LHCN-M2 (cell line): ENCODE data around the gene NUP210. TPM values are rescaled to one million over a fixed set of nuclear protein-coding genes. Genes with fewer than 3 reads are reported as not detected.
"Not testable (repeated sequence)": the region's sequence is repeated elsewhere in the genome, so short reads cannot be mapped to it uniquely, and the experiment has no call there.

Experiments used
- DNase-seq: peaks from one replicate; pipeline ENCODE4 v3.0.0-alpha.2; 2012; ENCODE audit warnings: low read depth
- polyA plus RNA-seq: library from polyadenylated mRNA; unstranded; fragments of >200 nt; gene quantifications from one replicate; pipeline ENCODE4 v1.2.1, GENCODE V29; 2012; ENCODE audit warnings: missing spikeins
- total RNA-seq: library from RNA; depleted of rRNA; stranded (reverse); fragments of >200 nt; gene quantifications from 2 replicates; pipeline ENCODE4 v1.2.3, GENCODE V29; 2014; rRNA removed

Gene NUP210
- not detected in 2 replicates for total RNA-seq
- not detected for polyA plus RNA-seq

DNA sequence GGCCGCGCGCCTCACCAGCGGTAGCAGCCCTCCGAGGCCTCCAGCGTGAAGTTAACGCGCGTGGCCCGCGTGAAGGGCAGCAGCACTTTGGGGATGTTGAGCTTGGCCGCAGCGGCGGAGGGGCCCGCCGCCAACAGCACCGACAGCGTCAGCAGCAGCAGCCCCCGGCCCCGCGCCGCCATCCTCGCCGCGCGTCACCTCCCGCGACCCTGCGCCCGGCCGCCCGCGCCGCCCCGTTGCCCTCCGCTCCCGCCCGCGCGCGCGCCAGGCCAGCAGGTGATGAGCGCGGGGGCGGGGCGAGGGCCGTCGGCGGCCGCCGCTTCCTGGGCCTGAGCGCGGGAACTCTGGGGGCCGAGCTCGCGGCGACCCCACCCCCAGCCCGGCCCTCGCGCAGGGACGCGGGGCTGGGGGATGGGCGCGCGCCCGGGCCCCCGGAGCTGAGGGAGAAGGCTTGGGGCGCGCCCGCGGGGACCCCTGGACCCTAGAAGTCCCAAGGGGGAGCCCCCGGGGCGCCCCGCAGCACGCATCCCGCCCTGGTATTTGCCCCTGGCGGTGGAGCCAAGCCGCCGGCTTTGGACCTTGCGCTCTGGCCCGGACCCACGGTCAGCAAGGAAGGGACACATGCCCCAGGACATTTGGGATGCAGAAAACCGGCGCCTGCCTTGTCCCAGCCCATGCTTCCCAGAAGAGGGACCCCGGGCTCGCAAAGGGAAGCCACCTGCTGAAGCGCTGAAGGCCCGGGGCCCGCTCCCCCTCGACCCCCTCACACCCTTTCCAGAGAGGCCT lies at the start of gene NUP210:
Gene NUP210, minus strand, starts transcription at position 278 of the 786 bp plus-strand sequence. Its CDS starts 96 bp downstream, at position 182.
- no peak for DNase-seq

DNA sequence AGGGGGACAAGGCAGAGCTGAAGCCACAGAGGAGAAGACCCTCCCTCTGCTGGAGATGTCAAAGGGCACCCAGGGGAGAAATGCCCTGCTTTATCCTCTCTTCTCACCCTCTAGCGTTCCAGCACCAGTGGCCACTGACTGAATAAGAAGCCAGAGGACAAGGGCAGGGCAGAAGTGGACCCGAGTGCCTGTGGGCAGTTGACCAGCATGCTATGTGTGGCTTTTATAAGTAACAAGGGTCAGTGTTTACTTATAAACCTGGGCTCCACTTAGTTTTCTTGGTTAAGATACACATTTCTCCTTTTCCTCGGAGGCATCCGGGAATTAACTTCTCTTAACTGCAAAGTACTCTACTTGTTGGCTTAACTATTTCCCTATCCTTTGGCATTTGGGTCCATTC lies 46.7 kb upstream of the NUP210 start:
- no peak for DNase-seq

DNA sequence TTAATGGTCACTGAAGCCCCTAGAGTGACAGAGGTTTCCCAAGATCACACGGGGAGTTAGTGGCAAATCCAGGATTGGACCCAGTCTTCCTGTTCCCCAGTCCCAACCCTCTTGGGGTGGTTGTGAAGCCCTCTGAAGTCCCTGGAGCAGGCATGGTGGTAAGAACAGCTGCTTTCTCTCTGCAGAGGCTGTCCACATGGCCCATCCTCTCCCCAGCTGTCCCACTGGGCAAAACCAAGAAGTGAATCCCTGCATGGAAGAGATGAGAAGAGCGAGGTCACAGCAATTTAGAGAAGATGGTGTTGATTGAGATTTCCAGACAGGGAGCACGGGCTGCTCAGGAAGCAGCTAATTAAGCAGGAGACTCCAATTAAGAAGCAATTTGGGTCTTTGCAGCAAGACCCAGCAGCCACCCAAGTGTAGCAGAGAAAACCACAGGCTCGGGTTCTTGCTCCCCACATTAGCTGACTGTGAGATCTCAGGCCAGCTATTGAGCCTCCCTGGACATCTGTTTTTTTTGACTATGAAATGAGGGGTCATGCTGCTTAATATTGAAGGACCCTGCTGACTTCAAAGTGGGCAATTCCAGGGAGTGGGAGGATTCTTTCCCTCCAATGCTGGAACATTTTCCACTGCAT lies 45.2 kb upstream of the NUP210 start:
- DNase-seq = peak; percentile 15

DNA sequence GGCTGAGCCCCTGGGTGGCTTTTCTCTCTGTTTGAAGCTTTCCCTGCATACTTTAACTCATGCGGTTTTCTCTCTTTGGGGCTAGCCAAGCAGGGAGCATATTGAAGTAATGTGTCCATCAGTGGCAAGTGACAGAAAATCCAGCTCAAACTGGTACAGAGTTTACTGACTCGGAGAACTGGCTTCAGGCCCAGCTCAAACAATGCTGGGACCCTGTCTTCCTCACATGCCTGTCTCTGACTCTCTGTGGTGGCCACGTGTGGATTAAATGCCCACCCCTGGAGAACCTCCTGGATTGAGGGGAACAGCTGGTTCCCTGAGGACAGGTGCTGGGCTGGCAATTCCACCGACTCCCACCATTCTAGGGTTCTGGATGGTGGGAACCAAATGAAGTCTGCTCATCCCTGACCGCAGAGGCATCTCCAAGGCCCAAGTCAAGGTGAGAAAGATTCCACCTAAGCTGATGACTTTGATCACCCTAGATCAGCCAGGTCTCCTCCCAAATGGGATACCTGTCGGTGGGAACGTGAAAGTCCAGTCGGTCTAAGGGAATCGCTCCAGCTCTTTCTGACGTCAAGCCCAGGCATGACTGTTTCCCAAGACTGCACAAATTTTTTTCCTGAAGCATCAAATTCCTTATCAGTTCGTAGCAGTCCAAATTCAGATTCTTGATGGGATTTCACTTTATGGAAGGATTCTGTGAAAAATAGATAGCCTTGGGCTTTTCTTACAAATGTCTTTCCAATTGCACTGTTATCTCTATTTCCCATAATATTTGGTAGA lies 43.7 kb upstream of the NUP210 start:
- DNase-seq = no peak

DNA sequence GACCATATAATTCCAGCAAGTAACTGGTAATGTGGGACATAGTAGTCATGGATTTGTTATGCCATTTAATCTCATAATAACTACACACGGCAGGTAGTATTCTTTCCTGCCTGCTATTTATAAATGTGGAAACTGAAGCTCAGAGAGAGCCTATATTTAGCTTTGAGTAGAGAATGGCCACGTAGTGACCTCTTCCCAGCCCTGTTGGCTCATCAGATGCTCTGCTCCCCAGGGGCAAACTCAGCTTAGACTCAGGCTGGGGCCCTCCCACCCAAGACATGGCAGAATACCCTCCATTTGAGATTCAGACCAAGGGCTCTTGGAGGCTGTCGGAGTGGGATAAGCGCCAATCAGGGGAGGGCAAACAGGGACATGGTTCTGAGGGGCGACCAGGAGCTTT lies 42.7 kb upstream of the NUP210 start:
- DNase-seq = no peak

DNA sequence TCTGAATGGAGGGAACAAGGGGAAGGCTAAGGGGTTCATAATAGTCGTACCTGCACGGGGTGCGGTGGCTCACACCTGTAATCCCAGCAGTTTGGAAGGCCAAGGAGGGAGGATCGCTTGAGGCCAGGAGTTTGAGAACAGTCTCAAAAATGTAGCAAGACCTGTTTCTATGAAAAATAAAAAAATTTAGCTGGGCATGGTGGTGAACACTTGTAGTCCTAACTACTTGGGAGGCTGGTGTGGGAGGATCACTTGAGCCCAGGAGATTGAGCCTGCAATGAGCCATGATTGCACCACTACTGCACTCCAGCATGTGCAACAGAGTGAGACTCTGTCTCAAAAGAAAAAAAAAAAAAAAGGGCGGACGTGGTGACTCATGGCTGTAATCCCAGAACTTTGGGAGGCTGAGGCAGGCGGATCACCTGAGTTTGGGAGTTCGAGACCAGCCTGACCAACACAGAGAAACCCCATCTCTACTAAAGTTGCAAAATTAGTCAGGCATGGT lies 42.1 kb upstream of the NUP210 start:
- no peak for DNase-seq

DNA sequence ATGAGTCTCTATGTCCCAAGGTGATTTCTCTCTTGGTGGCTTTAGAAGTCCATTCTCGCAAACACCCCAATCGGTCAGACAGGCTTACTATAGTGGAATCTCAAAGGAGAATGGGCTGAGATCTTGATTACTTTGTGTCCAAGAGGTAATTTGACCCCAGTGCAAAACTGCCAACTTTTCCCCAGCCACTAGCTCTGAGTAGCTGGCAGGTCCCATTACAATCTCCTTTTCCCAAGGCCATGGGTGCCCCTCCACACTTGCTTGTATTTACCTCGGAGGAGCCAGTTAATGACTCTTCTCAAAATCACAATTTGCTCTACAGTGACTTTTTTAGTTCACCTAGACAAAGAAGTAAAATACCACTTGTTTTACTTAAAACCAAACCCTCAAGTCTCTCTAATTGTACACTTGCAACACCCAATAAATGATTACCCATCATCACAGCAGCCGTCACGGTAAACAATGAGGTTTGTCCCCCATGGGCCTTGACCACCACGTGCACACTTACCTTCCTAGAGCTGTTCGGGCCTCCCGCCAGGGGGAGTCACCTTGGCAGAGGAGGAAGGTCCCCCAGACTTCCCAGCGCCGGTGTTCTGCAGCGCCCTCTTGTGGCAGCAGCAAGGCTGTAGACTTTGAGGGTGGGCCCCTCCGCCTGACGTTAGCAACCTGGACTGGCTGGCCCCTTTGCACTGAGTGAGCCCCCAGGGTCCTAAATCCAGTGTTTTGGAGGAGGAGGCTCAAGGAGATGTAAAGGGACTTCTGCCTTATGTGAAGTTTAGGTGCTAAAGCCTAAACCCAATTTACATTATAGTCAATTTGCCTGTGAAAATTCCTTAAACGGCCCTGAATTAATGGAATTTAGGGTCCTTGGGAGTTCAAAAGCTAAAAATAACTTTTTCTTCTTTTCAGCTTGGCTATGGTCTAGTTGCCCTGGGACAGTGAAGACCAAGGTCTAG lies 41.3 kb upstream of the NUP210 start:
- DNase-seq = peak; percentile 12

DNA sequence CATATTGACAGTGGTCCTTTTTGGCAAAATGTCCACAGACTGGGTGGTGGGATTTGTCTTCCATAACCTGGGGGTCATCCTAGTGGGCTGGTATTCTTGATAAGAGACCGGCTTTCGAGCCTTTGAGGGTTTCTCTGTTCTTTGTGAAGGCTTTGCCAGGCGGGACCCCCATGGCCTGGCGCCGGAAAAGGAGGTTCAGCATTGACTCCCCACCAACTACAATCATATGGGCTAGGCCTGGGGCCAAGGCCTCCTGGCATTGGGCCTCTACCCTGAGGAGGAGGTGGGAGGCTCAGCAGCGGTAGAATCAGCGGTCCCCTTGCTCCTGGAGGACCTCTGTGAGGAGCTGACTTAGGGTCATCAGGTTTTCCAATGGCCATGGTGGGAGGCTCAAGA lies 40.2 kb upstream of the NUP210 start:
- no peak for DNase-seq

DNA sequence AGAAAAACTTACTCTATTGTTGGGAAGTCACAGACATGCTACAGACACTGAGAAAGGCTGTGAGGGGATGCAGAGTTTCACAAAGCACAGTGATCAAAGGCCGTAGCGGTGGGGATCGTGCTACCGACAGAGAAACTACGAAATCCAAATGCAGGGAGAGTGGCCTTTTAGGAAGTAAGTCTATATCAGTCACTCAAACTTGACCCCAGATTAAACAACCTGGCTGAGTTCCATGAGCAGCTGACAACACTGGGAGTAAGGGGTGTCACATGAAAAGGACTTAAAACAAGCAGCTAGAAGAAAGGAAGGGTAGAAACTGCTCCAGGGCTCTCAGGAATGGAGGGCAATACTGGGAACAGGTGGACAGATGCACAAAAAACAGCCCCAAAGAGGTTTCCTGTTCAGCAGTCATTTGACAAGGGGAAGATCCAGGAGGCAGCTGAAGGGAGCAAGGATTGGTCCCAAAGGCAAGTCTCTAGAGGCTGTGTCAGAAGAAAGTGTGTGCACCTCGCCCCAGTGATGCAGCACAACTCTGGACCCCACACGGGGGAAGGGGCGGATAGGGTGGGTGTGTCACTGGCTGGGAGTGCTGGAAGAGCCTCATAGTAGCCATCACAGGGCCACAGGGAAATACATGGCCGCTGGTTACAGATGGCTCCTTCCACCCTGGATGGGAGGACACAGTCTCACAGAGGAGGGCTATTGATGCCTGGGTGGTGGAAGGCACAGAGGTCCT lies 39.7 kb upstream of the NUP210 start:
- no peak for DNase-seq

DNA sequence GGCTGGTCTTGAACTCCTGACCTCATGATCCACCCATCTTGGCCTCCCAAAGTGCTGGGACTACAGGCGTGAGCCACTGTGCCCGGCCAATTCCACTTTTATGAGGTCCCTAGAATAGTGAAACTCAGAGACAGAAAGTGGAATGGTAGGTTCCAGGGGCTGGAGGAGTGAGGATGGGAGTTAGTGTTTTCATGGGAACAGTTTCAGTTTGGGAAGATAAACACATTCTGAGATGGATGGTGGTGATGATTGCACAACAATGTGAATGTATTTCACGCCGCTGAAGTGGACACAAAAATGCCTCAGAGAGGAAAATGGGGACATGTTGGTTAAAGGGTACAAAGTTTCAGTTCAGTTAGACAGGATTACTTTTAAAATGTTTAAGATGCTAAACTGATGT lies 37.5 kb upstream of the NUP210 start:
- no peak for DNase-seq

DNA sequence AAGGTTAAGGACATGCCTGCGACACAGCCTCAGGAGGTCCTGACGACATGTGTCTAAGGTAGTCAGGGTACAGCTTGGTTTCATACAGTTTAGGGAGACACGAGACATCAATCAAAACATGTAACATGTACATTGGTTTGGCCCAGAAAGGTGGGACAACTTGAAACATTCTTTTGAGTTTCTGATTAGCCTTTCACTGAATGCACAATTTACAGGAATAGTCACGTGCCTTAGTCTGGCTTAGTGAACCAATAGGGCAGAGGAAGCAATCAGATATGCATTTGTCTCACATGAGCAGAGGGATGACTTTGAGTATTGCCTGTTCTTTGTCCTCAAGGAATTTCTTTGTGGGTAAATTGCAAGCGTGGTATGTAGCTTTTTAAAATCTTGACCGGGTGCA lies 35.5 kb upstream of the NUP210 start:
- DNase-seq = no peak

DNA sequence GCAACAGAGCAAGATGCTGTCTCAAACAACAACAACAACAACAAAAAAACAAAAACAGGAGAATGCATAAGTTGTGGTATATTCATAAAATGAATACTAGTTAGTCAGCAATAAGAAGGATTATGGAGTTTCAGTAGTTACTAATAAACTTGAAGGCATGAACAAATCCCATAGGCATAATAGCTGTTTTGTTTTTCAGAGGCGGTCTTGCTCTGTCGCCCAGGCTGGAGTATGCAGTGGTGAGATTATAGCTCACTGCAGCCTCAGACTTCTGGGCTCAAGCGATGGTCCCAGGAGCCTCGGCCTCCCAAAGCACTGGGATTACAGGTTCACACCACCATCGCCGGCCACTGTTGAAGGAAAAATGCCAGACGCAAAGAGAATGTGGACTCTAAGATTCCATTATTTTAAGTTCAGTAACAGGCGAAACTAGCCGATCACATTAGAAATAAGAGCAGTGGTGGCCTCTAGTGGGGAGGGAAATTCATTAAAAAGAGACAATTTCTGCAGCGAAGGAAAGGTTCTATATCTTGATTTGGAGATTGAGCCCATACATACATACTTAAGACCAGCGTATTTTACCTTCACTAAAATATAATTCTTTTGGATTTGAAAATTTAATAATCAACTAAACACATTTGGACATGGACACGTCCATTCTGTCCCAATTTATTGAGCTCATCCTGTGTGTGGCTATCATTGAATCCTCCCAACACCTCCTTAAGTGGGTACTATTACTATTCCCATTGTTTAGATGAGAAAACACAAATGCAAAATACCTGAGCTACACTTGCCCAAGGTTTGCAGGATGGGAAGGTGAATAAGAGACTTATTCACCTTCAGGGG lies 32.6 kb upstream of the NUP210 start:
- DNase-seq = peak; percentile 41

DNA sequence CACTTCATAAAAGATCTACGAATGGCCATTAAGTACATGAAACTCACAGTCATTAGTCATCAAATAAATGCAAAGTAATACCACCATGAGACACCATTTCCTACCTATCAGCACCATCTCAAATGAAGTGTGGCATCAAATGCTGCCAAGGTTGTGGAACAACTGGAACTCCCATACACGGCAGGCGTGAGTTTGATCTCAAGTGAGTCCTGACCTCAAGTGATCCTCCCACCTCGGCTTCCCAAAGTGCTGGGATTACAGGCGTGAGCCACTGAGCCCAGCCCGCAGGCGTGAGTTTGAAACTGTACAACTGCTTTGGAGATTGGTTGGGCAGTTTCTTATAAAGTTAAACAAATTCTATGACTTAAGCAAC lies 31.2 kb upstream of the NUP210 start:
- DNase-seq = peak; percentile 19

DNA sequence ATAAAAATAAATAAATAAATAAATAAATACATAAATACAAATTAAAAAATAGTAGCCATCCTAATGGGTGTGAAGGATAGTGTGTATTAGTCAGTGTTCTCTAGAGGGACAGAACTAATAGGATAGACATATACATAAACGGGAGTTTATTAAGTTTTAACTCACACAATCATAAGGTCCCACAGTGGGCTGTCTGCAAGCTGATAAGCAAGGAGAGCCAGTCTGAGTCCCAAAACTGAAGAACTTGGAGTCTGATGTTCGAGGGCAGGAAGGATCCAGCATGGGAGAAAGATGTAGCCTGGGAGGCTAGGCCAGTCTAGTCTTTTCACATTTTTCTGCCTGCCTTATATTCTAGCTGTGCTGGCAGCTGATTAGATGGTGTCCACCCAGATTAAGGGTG lies 22.8 kb upstream of the NUP210 start:
- not testable (repeated sequence) for DNase-seq

DNA sequence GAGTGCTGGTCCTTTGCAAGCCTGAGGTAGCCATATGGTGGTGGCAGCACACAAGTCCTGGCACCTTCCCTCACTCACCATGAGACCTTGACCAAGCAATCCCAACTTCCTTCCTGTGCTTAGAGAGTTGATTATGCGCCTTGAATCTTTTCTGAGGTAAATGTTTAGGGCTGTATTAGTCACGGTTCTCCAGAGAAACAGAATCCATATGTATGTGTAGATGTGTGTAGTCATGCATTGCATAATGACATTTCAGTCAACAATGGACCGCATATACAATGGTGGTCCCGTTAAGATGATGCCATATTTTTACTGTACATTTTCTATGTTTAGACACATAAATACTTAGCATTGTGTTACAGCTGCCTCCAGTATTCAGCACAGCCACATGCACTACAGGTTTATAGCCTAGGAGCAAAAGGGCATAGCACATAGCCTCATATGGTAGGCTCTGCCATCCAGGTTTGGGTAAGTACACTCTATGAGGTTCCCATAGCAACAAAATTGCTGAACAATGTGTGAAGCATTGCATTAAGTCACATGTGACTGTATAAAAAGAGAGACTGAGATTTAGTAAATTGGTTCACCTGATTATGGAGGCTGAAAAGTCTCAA lies 20.2 kb upstream of the NUP210 start:
- no peak for DNase-seq

DNA sequence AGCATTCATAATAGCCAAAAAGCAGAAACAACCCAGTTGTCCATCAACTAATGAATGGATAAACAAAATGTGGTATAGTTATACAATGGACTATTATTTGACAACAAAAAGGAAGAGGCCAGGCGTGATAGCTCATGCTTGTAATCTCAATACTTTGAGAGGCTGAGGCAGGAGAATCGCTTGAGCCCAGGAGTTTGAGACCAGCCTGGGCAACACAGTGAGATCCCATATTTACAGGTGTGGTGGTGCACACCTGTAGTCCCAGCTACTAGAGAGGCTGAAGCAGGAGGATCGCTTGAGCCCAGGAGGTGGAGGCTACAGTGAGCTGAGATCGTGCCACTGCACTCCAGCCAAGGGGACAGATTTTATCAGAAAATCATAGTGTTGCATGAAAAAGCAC lies 16.1 kb upstream of the NUP210 start:
- DNase-seq = not testable (repeated sequence)

DNA sequence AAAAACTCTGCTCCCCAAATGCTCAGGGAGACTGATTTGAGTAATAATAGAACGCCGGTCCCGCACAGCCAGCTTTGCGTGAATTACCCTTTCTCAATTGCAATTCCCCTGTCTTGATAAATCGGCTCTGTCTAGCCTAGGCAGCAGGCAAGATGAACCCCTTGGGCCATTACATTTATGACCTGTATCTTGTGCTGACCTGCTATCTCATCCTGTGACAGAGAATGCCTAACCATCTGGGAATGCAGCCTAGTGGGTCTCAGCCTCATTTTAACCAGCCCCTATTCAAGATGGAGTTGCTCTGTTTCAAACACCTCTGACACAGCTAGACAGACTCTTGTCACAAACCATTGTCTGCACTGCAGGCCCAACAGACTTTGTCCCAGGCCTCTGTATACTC lies 13.8 kb upstream of the NUP210 start:
- no peak for DNase-seq

DNA sequence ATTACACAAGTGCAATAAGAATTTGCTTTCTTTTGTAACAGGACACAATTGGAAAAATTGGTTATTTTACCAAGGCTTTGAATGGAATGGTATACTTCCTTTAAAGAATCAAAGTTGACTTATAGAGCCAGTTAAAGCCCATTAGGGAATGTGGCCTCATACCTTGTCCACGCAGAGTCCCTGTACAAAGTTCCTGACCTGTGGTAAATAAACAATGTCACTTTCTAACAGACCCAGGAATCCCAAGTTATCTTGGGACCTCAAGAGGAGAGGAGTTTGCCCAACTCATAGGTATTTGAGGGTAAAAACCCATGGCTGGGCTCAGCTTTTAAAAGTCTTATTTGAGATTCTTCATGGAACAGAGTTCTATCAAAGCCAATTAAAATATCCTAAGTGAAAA lies 12.0 kb upstream of the NUP210 start:
- DNase-seq = no peak

DNA sequence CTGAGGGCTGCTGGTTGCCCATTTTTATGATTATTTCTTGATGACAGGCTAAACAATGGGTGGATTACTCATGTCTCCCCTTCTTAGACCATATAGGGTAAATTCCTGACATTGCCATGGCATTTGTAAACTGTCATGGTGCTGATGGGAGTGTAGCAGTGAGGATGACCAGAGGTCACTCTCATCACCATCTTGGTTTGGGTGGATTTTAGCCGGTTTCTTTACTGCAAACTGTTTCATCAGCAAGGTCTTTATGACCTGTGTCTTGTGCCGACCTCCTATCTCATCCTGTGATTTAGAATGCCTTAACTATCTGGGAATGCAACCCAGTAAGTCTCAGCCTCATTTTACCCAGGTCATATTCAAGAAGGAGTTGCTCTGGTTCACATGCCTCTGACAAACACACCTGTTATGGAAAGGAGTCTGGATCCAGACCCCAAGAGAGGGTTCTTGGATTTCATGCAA lies 10.3 kb upstream of the NUP210 start:
- DNase-seq = not testable (repeated sequence)
